GM12891 (cell line): ENCODE results near the gene GSAP.

Source experiments
- POLR2A ChIP-seq: IDR thresholded peaks from 2 replicates; pipeline ENCODE4 v1.6.1; 2011; ENCODE audit warnings: low read depth, low read length, control low read depth
- TAF1 ChIP-seq: IDR thresholded peaks from 2 replicates; pipeline ENCODE4 v1.6.1; 2011; ENCODE audit warnings: low read depth, low read length, control low read depth

GRCh38 chr7:77282897-77283296 is 133.3 kb downstream of the GSAP start:
- TF ChIP-seq POLR2A (no peak), TAF1 (no peak)
